ENCODE results near the gene NYNRIN. TPM values are rescaled to one million over a fixed set of nuclear protein-coding genes. Genes with fewer than 3 reads are reported as not detected.

Gene NYNRIN
- total RNA-seq, 4 donors from 2014 or later = 4.7 to 14.7 (median 11.8) TPM

DNA sequence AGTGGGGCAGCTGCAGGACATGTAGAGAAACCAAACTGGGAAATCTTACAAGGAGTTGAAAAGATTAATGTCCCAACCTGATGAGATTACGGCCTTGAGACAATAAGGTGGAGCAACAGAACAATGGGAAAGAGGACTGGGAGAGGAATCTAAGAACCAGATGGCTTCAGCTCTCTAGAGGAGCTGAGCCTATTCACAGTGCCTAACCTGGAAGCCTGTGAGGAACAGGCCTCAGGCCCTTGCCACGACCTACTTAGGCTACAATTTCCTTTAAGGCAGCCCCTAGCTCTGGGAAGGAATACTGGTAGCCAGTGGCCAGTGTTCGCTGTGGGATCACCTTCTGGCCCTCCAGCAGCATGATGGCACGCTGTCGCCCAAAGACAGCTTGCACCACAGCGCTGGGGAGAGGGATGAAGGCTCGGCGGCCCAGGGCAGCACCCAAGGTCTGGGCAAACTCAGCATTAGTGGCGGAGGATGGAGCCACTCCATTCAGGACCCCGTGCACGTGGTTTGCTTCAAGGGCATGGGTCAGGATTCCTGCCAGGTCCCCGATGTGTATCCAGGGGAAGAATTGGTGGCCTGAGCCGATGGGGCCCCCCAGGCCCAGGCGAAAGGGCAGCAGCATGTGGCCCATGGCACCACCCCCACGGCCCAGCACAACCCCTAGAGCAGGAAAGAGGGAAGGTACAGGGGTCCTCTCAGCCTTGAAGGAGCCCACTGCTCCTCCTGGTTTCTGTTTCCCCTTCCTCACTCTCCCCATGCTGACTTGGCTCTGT is 41.2 kb downstream of the NYNRIN start:
- no peak for DNase-seq
- Histone ChIP-seq H3K4me1 (peaks cover 25 to 72% (median 37%) of the 10 kb centered on the region in 3 donors), H3K9me3 (no peaks in the 10 kb centered on the region), H3K36me3 (peaks cover 26 to 66% (median 26%) of the 10 kb centered on the region in 3 donors), H3K4me3 (no peak overlapping the region), H3K27ac (peak overlapping the region in 1 of 4 donors; percentile 38), H3K27me3 (no peaks in the 10 kb centered on the region)
- TF ChIP-seq, protein P1, sequence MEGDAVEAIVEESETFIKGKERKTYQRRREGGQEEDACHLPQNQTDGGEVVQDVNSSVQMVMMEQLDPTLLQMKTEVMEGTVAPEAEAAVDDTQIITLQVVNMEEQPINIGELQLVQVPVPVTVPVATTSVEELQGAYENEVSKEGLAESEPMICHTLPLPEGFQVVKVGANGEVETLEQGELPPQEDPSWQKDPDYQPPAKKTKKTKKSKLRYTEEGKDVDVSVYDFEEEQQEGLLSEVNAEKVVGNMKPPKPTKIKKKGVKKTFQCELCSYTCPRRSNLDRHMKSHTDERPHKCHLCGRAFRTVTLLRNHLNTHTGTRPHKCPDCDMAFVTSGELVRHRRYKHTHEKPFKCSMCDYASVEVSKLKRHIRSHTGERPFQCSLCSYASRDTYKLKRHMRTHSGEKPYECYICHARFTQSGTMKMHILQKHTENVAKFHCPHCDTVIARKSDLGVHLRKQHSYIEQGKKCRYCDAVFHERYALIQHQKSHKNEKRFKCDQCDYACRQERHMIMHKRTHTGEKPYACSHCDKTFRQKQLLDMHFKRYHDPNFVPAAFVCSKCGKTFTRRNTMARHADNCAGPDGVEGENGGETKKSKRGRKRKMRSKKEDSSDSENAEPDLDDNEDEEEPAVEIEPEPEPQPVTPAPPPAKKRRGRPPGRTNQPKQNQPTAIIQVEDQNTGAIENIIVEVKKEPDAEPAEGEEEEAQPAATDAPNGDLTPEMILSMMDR (IDR thresholded peaks at IDR 0.05) = no peak
- TF ChIP-seq POLR2A (IDR thresholded peaks at IDR 0.05) = no peak
- WGBS, 2 donors = 51 to 56% methylated on average over 6 to 11 of the region's 15 CpGs
- intact Hi-C loops (cut with DNase I) = no loop called here

DNA sequence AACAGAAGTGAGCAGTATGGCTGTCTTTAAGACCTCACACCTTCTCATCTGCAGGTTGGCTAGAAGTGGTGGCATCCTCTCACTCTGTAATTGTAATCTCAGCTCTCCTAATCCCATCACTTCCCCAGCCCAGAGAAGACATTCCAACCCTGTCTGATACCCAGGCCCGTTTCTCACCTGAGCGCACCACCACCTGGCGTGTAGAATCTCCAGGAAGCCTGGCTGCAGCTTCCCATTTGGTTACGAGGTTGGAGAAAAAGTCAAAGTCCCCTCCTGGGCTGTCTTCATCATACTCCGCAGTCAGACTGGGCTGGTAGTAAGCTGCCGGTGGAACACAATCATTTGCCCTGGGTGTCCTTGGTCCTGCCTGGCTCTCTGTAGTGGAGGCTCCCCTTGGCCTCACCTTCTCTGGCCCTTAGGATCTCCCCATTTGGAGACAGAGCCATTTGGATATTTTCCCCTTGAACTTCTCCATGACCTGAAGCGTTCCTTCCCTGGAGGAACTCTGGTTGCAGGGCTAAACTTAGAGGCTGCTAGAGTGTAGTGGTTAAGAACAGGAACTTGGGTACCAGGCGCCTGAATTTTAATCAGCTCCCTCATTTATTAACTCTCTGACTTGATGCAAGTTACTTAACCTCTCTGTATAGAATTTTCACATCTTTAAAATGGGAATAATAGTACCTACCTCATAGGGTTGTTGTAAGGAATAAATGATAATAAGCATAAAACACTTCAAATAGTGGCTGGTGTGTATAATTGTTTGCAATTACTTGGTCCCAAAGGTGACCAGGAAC is 42.0 kb downstream of the NYNRIN start:
- no peaks in the 10 kb centered on the region for H3K27me3 ChIP-seq
- no peak for DNase-seq
- 81 to 88% methylated on average over 7 to 8 of the region's 8 CpGs for WGBS, 2 donors
- H3K4me1 ChIP-seq = peaks cover 25 to 65% (median 37%) of the 10 kb centered on the region in 3 donors
- H3K36me3 ChIP-seq = peaks cover 26 to 58% (median 26%) of the 10 kb centered on the region in 3 donors
- no peaks in the 10 kb centered on the region for H3K9me3 ChIP-seq
- intact Hi-C loops (cut with DNase I) = no loop called here
- peak overlapping the region; percentile 97 to 99 (median 99) for H3K27ac ChIP-seq
- TF ChIP-seq, protein P1 (IDR thresholded peaks at IDR 0.05) = no peak
- no peak for TF ChIP-seq POLR2A (IDR thresholded peaks at IDR 0.05)
- no peak overlapping the region for H3K4me3 ChIP-seq

DNA sequence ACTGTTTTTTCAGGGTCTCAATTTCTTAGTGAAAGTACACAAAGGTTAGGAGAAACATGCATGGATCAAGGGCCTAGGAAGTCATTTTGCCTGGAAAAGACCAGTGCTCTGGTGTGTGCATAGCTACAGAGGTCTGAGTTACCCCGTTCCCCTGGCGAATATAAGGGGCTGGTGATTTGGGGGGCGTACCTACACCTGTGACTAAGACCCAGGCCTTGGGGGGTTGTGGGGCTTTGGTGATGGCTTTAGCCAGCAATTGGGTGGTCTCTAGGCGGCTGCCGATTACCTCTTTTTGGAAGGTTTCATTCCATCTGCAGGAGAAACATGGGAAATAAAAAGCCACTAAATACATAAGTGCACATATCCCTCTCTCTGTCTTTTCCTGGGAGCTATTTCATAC is 42.7 kb downstream of the NYNRIN start:
- Histone ChIP-seq H3K36me3 (peaks cover 21 to 51% (median 26%) of the 10 kb centered on the region in 3 donors), H3K4me3 (peak overlapping the region; percentile 59 to 85 (median 73)), H3K27me3 (no peaks in the 10 kb centered on the region), H3K27ac (peak overlapping the region; percentile 97 to 99 (median 99)), H3K4me1 (peaks cover 25 to 58% (median 31%) of the 10 kb centered on the region in 3 donors), H3K9me3 (no peaks in the 10 kb centered on the region)
- intact Hi-C loops (cut with DNase I) = no loop called here
- 7 to 44% methylated on average over 3 to 5 of the region's 5 CpGs for WGBS, 2 donors
- TF ChIP-seq, protein P1 (IDR thresholded peaks at IDR 0.05) = no peak
- TF ChIP-seq POLR2A (IDR thresholded peaks at IDR 0.05) = no peak
- DNase-seq = no peak

DNA sequence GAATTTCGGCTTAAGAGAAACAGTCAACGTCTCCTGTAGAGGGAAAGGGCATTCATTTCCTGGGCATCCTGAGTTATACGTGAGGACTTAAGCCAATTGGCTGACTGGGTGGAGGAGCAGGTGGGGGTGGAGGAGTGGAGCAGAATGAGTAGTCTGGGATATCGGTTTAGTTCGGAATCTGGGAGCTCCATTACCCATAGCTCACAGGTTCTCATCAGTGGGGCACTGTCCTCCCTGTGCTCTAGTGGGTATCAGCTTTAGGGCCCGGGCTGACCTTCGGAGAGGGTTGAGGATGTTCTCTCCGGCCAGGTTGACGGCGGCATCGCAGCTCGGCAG is 43.1 kb downstream of the NYNRIN start:
- TF ChIP-seq POLR2A (IDR thresholded peaks at IDR 0.05) = no peak
- TF ChIP-seq, protein P1 (IDR thresholded peaks at IDR 0.05) = no peak
- peak overlapping the region; percentile 59 to 85 (median 73) for H3K4me3 ChIP-seq
- DNase-seq = no peak
- intact Hi-C loops (cut with DNase I) = no loop called here
- H3K9me3 ChIP-seq = no peaks in the 10 kb centered on the region
- peaks cover 20 to 47% (median 26%) of the 10 kb centered on the region in 3 donors for H3K36me3 ChIP-seq
- no peaks in the 10 kb centered on the region for H3K27me3 ChIP-seq
- peak overlapping the region; percentile 97 to 99 (median 99) for H3K27ac ChIP-seq
- peaks cover 22 to 54% (median 27%) of the 10 kb centered on the region in 3 donors for H3K4me1 ChIP-seq
- WGBS, 2 donors = 0% methylated on average over 5 to 6 of the region's 12 CpGs
